Natural killer cell (primary cell): ENCODE measurements around the gene NDST1. TPM values are rescaled to one million over a fixed set of nuclear protein-coding genes. Genes with fewer than 3 reads are reported as not detected.

Source experiments
- ATAC-seq, 3 donors: fragments of 150-1000 bp in 2 of 3; fragments of 200-7000 bp in 1 of 3; cut with Tn5 transposase; 1 replicate in 1 of 3; 2 replicates in 2 of 3; pipeline ENCODE4 v1.10.0; 2021; ENCODE audit warnings: mild to moderate bottlenecking in 2 of 3, moderate library complexity in 2 of 3
- DNase-seq, 2 donors: peaks; one replicate each; pipeline versions ENCODE4 v3.0.0 to v3.0.0-alpha.2; 2013 to 2021; ENCODE audit warnings: mixed read lengths in 1 of 2
- H3K27ac ChIP-seq: one replicate; pipeline ENCODE4 v1.5.1; 2013; ENCODE audit warnings: mild to moderate bottlenecking, low read length
- H3K27me3 ChIP-seq: one replicate; pipeline ENCODE4 v1.6.1; 2013; ENCODE audit warnings: low read length; ENCODE audit not compliant: control insufficient read depth, insufficient read depth
- H3K36me3 ChIP-seq: one replicate; pipeline ENCODE4 v1.6.1; 2013; ENCODE audit warnings: low read length; ENCODE audit not compliant: control insufficient read depth, insufficient read depth
- H3K4me1 ChIP-seq: one replicate; pipeline ENCODE4 v1.6.1; 2013; ENCODE audit warnings: low read length; ENCODE audit not compliant: control insufficient read depth, insufficient read depth
- H3K4me3 ChIP-seq: one replicate; pipeline ENCODE4 v1.5.1; 2013; ENCODE audit warnings: low read length
- H3K9me3 ChIP-seq: one replicate; pipeline ENCODE4 v1.6.1; 2013; ENCODE audit warnings: low read length; ENCODE audit not compliant: control insufficient read depth, insufficient read depth
- H3K27ac Mint-ChIP-seq, 2 donors: one replicate each; pipeline ENCODE4 v1.8.0; 2022; ENCODE audit warnings: mild to moderate bottlenecking in 2 of 2, mixed read lengths in 2 of 2, moderate library complexity in 1 of 2
- H3K27me3 Mint-ChIP-seq, 2 donors: one replicate each; pipeline ENCODE4 v1.8.0; 2022; ENCODE audit warnings: low read depth in 2 of 2, mixed read lengths in 2 of 2
- H3K36me3 Mint-ChIP-seq: one replicate; pipeline ENCODE4 v1.8.0; 2022; ENCODE audit warnings: mixed read lengths
- H3K4me1 Mint-ChIP-seq, 2 donors: one replicate each; pipeline ENCODE4 v1.8.0; 2022; ENCODE audit warnings: mixed read lengths in 2 of 2
- H3K4me3 Mint-ChIP-seq: one replicate; pipeline ENCODE4 v1.8.0; 2022; ENCODE audit warnings: mild to moderate bottlenecking, moderate library complexity, mixed read lengths
- H3K9me3 Mint-ChIP-seq, 2 donors: one replicate each; pipeline ENCODE4 v1.8.0; 2022; ENCODE audit warnings: mixed read lengths in 2 of 2
- CTCF ChIP-seq: fragments of 200-600 bp; IDR thresholded peaks from one replicate; pipeline ENCODE4 v1.8.0; 2022; ENCODE audit warnings: antibody characterized with exemption
- WGBS: methylation state at CpG from one replicate; pipeline ENCODE4 v1.1.7; 2013; ENCODE audit warnings: missing lambda C conversion rate; ENCODE audit not compliant: insufficient coverage; 5-methylcytosine and 5-hydroxymethylcytosine counted together
- intact Hi-C: fragments of 100-400 bp; cut with micrococcal nuclease; formaldehyde crosslinking; loops from one replicate; pipeline ENCODE4 v1.14.2; 2022
- total RNA-seq, 4 donors: library from RNA; stranded (reverse); fragments of 120-200 nt in 1 of 4; gene quantifications; one replicate each; pipeline versions ENCODE4 v1.2.3 to v1.2.4, GENCODE V29; 2013 to 2022

Gene NDST1
- total RNA-seq, 3 donors from 2014 or later (not counting 1 experiment from before 2014, with no cell fraction given): 2.8 to 12.3 (median 4.3) TPM

GRCh38 chr5:150490754-150491153 is 17.2 kb upstream of the NDST1 start:
- H3K27ac Mint-ChIP-seq: no peak overlapping the region
- no peak for DNase-seq
- H3K36me3 Mint-ChIP-seq: no peaks in the 10 kb centered on the region
- no peaks in the 10 kb centered on the region for H3K9me3 Mint-ChIP-seq
- peaks cover 0 to 18% of the 10 kb centered on the region in 2 donors for H3K27me3 Mint-ChIP-seq
- intact Hi-C loops: no loop called here
- Histone ChIP-seq H3K4me3 (no peak overlapping the region), H3K36me3 (no peaks in the 10 kb centered on the region), H3K4me1 (peaks cover 30% of the 10 kb centered on the region), H3K27ac (no peak overlapping the region), H3K9me3 (no peaks in the 10 kb centered on the region), H3K27me3 (peaks cover 2% of the 10 kb centered on the region)
- H3K4me3 Mint-ChIP-seq: no peak overlapping the region
- peaks cover 9 to 16% of the 10 kb centered on the region in 2 donors for H3K4me1 Mint-ChIP-seq
- 50% methylated on average over 1 of the region's 1 CpG for WGBS
- no peak for ATAC-seq
- no peak for TF ChIP-seq CTCF

- Histone ChIP-seq H3K4me3 (no peak overlapping the region), H3K9me3 (no peaks in the 10 kb centered on the region), H3K27ac (no peak overlapping the region), H3K4me1 (peaks cover 23% of the 10 kb centered on the region), H3K27me3 (no peaks in the 10 kb centered on the region), H3K36me3 (no peaks in the 10 kb centered on the region)
- no peak for ATAC-seq
- Mint-ChIP-seq H3K27me3 (peaks cover 0 to 18% of the 10 kb centered on the region in 2 donors), H3K9me3 (no peaks in the 10 kb centered on the region), H3K4me1 (peaks cover 9 to 16% of the 10 kb centered on the region in 2 donors), H3K4me3 (no peak overlapping the region), H3K36me3 (no peaks in the 10 kb centered on the region), H3K27ac (no peak overlapping the region)
- no peak for DNase-seq
- TF ChIP-seq CTCF: no peak
- 96% methylated on average over 3 of the region's 4 CpGs for WGBS
- intact Hi-C loops: no loop called here
Observed at GRCh38 chr5:150491876-150492275, 16.1 kb upstream of the NDST1 start.

GRCh38 chr5:150492621-150493020 is 15.3 kb upstream of the NDST1 start:
- no peak for TF ChIP-seq CTCF
- no peaks in the 10 kb centered on the region for H3K27me3 ChIP-seq
- no peak overlapping the region for H3K4me3 Mint-ChIP-seq
- no peak overlapping the region for H3K4me3 ChIP-seq
- H3K36me3 ChIP-seq: no peaks in the 10 kb centered on the region
- WGBS: 89% methylated on average over 6 of the region's 6 CpGs
- no peaks in the 10 kb centered on the region for H3K9me3 Mint-ChIP-seq
- DNase-seq: no peak
- peaks cover 2 to 8% of the 10 kb centered on the region in 2 donors for H3K4me1 Mint-ChIP-seq
- intact Hi-C loops: no loop called here
- H3K9me3 ChIP-seq: no peaks in the 10 kb centered on the region
- H3K27me3 Mint-ChIP-seq: peaks cover 0 to 16% of the 10 kb centered on the region in 2 donors
- peaks cover 17% of the 10 kb centered on the region for H3K4me1 ChIP-seq
- H3K27ac ChIP-seq: no peak overlapping the region
- H3K36me3 Mint-ChIP-seq: no peaks in the 10 kb centered on the region
- no peak for ATAC-seq
- H3K27ac Mint-ChIP-seq: no peak overlapping the region

GRCh38 chr5:150496098-150496497 is 11.8 kb upstream of the NDST1 start:
- Histone ChIP-seq H3K4me1 (no peaks in the 10 kb centered on the region), H3K4me3 (no peak overlapping the region), H3K9me3 (no peaks in the 10 kb centered on the region), H3K27me3 (no peaks in the 10 kb centered on the region), H3K36me3 (no peaks in the 10 kb centered on the region), H3K27ac (no peak overlapping the region)
- Mint-ChIP-seq H3K27me3 (peaks cover 0 to 4% of the 10 kb centered on the region in 2 donors), H3K9me3 (no peaks in the 10 kb centered on the region), H3K4me3 (no peak overlapping the region), H3K4me1 (no peaks in the 10 kb centered on the region), H3K36me3 (no peaks in the 10 kb centered on the region), H3K27ac (no peak overlapping the region)
- DNase-seq (no peak), ATAC-seq (no peak)
- intact Hi-C loops: no loop called here
- WGBS: 94% methylated on average over 3 of the region's 3 CpGs
- TF ChIP-seq CTCF: no peak
